RPMI8226 (cell line): ENCODE results near the gene PIPOX.

Experiments used
- DNase-seq: peaks from one replicate; pipeline ENCODE4 v3.0.0-alpha.2; 2015

The PIPOX gene, protein sequence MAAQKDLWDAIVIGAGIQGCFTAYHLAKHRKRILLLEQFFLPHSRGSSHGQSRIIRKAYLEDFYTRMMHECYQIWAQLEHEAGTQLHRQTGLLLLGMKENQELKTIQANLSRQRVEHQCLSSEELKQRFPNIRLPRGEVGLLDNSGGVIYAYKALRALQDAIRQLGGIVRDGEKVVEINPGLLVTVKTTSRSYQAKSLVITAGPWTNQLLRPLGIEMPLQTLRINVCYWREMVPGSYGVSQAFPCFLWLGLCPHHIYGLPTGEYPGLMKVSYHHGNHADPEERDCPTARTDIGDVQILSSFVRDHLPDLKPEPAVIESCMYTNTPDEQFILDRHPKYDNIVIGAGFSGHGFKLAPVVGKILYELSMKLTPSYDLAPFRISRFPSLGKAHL

DNA sequence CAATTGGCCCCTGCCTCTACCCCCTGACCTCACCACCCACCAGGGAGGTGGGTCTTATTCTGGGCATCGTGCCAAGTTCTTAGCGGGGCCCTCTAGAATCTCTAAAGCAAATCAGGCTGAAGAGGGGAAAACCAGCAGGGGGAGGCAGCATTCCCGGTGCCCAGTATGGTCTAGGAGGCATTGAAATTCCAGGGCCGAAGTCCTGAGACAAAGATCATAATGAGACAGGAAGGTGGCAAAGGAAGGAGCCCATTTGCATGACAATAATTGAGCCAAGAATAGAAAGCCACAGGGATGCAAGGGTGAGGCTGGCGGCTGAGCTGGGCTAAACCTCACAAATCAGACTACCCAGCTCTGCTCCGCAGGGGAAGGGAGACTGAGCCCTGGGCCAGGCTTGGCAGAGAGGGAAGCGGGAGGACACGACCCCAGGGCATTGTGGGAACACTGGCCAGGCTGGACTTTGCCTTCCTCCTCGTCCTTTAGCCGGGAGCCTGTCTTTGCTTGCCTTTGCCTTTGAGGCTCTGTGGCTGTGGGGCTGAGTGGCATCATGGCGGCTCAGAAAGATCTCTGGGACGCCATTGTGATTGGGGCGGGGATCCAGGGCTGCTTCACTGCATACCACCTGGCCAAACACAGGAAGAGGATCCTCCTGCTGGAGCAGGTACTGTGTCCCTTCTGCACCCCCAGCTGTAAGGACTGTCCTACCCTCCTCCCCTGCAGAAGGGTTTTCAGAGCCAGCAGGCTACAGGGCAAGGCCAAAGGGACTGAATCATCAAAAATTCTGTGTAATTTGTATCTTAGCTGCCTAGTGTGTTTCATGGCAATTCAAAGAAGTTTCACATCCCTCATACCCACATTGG is at the start of gene PIPOX:
TSS of gene PIPOX (plus strand) at position 463 of the 860 bp plus-strand sequence. CDS start at position 548, 85 bp downstream.
- peak; percentile 88 for DNase-seq

DNA sequence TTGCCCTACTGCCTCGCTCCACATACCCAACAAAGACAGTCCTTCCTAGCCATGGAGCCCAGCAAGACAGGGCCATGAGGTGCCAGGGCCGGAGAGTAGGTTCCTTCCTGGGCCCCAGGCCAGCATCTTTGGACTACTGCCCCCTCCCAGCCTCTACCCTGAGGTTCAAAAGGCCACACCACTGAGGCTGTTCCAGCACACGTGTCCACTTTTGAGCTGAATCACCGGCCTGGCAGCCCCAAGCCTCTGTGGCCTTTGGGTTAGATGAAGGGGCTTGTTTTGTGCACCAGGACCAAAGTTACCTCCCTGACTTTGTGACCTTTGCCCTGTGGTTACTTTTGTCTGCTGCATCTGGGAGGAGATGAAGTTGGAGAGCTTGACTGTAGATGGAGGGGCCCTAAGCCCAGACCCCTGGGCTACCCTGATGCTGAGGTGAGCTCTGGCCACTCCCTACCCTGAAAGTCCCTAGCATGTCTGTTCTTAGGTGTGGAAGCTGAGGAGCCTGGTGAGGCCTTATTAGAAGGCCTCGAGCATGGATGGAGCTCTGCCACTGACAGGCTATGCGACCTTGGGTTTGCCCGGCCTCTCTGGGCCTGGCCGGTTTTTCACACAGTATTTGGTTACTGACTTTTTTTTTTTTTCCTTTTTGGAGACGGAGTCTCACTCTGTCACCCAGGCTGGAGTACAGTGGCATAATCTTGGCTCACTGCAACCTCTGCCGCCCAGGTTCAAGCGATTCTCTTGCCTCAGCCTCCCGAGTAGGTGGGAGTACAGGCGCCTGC is 49.1 kb upstream of the PIPOX start:
- DNase-seq, result no peak

DNA sequence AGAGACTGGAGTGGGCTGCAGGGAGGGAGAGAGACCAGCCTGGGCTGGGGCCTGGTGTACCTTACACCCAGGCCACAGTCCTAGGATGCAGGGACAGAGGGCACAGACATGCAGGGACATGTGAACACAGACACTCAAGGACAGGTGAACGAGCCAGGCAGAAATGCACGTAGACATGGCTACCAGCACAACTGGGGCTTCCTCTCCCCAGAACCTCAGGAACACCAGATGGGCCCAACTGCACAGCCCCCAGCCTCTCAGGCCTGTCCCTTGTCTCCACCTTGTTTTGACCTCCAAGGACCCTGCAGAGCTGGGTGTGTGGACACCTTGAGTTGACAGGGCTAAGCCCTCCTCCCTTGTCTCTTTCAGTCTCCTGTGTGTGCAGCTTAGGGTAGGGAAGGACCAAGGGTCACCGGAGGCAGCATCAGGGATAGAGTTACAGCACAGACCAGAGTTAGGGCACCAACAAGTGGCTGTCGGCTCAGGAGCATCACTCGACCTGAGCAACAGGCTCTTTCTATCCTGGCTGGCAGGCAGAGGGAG is 46.3 kb upstream of the PIPOX start:
- DNase-seq, result no peak

DNA sequence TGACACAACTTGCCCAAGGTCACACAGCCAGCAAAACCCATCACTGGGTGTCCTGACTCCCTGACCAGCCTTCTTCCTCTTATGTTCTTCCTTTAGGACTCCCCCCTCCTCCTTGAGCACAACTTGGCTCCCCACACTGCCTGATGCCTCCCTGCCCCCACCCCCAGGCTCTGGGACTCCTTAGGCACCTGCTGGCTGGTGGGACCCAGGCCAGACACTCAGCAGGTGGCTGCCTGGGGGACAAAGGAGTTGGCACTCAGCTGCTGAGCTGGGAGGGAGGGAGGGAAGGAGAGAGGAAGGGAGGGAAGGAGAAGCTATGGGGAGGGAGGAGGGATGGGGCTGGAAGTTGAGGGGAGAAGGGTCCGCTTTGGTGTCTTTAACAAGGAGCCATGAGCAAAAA is 45.1 kb upstream of the PIPOX start:
- DNase-seq, result no peak

DNA sequence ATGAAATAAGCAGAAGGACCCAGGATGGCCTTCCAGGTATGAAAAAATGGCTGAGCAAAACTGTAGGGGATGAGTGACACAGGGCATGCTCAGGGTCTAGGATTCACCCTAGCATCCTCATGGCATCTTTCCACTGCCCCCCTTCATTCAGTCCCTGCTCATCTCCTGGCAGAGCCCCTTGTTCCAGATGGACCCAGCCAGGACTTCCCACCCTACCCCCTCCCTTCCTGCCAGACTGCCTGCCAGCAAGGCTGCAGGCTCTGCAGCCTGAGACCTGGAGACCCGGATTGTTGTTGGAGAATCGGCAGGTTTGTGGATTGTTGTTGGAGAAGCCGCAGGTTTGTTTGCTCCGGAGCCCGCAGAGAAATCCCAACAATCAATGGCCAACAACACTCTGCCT is 43.7 kb upstream of the PIPOX start:
- DNase-seq, result no peak

DNA sequence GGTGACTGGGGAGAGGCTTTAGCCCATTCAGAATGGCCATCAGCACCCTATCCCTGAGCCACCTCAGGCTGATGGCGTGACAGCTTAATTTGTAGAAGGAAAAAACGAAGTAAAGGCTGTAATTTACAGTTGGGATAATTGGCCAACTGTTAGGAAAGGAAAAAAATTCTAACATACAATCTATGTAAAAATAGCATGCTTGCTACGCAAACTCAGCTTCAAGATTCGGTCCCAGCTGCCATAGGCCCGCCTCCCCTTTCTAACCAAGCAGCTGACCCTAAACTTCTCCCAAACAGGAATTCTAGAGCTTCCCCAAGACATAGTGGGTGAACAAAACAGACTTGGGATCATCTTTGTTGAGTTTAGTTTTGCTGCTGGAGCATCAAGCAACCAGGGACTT is 42.0 kb upstream of the PIPOX start:
- DNase-seq, result no peak

DNA sequence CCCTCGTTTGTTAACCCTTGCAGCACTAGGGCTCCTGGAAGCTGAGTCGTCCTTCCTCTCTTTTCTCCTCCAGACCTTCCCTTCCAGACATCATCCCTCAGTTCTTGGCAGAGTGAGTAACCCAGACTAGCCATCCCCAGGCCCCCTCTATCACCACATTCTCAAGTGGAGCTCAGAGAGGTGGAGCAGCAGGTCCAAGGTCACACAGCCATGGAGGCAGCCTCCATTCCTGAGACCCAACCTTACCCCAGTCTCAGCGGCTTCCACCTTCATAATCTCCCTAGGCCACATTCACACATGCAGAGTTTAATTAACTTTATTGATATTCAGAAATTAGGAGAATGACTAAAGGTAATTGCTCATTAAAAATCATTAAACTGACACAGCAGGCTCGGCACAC is 40.1 kb upstream of the PIPOX start:
- no peak for DNase-seq

DNA sequence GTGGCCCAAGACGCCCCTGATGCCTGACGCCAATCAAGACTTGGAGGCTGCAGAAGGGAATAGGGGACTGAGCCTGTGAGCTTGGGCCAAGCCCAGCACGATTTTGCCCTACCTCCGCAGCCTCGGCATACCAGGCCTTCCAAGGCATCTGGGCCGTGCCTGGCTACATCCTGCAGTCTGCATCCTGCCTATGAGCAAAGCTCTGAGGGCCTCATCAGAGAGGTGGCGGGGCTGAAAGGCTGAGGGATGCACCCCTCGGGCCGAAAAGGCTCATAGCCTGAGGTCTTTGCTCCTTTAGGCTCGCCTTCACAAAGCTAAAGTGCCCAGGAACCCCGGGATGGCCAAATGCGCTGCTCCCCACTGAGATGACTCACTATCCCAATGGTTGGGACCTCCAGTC is 39.7 kb upstream of the PIPOX start:
- DNase-seq, result no peak

DNA sequence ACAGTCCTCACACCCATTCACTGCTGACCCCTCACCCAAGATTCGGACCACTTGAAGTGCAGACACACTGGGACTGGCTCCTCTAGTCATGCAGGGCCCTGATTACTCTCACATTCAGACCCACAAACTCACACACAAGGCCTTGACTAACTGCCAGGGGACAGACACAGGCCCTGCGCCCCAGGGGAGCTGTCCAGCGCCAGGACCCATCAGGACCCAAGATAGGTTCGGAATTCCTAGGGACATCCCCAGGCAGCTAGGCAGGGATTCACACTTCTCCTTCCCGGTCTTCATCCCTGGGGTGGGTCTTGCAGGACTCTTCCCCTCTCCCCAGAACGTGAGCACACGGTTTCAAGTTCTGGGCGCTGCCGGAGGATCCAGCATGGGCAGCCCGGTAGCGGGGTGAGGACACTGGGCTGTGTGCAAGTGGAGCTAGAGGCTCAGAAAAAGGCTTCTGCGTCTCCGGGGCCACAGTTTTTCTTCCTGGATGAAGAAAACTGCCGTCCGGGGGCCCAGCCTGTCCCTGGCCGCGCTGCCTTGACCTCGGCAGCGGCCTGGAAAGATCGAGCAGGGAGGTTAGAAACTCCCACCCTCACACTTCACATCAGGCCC is 38.8 kb upstream of the PIPOX start:
- DNase-seq, result no peak

DNA sequence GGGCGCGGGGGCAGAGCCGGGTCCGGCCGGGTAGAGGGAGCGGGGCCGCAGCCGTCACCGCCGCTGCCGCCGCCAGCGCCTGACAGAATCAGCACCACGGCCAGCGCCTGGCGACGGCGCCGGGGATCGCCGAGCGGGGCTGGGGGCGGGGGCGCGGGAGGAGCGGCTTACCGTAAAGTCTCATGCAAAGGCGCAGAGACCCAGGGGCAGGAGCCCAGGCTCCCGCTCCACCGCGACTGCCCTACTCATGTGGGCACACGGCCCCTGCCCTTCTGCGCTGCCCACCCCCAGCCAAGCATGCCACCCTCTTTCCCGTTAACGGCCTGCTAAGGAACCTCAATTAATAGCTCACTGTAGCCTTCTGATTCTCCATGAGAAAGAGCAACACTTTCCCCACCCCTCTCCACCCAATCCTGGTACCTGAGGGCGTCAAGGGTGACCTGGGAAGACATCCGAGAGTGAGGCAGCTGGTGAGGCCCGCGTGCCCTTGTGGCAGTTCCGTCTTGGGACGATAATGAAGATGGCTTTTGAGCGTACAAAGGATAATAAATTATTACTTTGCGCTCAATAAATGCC is 36.9 kb upstream of the PIPOX start, which contains the start of gene SEZ6:
TSS of gene SEZ6 (minus strand) at position 98 of the 576 bp plus-strand sequence. CDS start 164 bp downstream, outside the sequence.
- peak; percentile 83 for DNase-seq

DNA sequence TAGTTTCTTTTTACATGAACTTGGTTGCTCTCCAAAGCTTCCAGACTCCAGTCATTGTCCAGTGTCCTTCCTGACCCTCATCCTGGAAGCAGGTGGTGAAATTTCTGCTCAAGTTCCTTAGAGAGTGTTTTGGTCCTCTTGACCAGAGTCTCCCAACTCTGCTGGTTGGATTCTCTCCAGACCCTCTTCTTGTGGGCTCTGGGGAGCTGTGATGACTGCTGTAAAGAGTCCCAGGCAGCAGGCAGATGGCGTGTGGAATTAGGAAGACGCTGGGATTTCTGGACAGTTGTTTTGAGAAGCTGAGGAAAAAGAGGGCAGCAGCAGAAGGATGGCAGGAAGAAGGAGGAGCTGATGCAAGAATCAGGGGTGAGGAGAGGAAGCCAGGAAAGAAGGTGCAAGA is 35.5 kb upstream of the PIPOX start:
- no peak for DNase-seq

DNA sequence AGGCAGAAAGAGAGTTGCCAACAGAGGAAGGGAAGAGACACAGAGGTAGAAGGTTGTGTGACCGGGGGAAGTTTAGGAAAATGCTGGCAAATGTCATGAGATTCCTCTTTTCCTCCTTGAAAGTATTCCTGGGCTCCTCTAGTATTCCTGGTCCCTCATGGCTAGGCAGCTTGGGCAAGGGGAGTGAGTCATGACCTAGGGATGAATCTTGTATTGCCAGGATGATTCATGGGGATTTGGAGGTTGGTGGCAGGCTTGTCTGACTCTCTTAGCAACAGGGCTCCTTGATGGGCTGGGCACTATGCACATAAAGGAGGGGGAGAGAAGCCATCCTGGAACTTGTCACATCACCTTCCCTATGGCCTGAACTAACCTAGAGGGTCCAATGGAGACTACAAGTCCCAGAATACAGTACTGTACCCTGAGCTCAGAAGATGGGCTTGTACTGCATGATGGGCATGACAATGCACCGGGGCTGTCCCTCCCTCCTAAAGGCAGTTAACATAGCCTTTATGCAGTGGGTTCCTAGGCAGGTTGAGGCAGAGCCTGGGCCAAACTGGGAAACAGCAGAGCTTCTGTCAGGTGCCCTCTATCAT is 35.0 kb upstream of the PIPOX start:
- DNase-seq, result no peak

DNA sequence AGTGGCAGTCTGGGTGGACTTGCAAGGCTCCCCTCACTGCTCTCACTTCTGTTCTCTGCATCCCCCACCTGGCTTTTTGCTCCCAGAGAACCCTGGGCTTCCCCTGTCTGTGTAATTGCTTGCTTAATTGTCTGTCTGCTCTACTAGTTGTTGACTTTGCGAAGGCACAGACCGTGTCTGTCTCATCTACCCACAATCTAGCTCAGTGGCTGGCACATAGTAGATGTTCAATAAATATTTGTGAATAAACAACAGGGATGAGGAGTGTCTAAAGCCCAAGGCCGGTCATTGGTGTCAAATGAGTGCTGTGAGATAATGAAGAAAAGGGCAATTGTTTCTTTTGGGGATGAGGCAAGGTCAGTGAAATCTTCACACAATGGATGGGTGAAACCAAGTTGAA is 34.4 kb upstream of the PIPOX start:
- no peak for DNase-seq

DNA sequence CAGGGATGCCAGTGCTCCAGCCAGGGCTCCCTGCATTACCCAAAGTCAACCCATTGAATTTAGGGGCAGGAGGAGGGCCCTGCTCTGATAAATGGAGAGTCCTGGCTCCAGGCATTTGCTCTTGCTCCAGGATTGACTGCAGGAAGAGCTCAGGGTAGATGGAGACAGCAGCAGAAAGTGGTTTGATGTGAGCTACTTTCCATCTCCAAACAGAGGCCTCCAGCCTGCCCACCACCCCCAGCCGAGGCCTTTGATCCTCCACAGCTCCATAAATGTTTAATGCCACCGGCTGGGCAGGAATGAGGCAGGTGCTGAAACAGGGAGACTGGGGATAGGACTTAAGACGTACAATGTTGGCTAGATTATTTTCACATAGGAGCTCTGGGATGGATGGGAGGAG is 32.8 kb upstream of the PIPOX start:
- DNase-seq, result no peak

DNA sequence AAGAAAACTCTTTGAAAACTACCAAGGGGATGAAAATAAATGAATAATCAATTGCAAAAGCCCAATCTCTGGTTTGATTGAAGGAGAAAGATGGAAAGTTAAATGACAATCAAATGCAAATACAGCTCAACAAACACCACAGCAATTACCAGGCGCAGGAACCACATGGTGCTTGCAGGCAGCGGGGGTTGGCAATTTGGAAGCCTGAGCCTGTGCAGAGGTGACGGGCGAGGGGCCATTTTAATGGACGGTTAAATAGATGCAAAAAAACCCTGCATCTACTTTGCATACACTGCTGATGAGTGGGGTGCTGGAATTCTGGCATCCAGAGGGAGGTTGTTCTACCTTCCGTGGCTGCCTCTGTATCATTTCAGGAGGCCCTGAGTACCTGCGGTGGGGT is 32.4 kb upstream of the PIPOX start:
- no peak for DNase-seq

DNA sequence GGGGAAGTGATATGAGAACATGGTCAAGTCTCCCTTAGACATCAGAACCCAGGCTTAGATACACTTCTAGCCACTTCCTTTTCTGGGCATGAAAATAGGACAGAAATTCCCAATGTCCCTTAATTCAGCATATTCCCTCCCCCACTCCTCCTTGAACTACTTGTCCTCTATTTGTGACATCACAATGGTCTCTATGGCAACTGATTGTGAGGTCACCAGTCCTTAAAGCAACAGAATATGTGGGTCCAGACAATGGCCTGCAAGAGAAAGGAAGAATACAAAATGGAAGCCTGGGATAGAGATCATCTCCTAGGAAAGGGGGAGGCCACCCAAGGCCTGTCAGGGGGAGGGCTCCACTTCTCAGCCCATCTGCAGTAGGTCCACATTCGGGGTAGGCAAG is 30.4 kb upstream of the PIPOX start:
- DNase-seq, result no peak

DNA sequence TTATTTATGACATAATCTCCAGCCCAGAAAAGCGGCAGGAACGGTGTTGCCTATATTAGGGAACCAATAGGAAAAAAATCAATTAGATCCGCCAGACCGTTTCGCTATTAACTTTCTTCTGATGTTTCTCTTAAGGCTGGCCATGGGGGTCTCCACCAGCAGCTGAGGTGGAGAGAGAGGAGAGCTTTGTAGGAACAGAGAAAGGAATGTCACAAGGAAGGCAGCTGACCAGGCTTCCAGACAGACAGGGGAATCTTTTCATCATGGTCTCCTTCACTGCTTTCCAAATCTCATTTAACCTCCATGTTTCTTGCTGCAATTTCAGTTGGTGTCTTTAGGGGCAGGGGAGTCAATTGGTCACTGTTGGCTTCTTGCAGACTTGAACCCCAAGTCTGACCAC is 28.2 kb upstream of the PIPOX start:
- DNase-seq, result no peak

DNA sequence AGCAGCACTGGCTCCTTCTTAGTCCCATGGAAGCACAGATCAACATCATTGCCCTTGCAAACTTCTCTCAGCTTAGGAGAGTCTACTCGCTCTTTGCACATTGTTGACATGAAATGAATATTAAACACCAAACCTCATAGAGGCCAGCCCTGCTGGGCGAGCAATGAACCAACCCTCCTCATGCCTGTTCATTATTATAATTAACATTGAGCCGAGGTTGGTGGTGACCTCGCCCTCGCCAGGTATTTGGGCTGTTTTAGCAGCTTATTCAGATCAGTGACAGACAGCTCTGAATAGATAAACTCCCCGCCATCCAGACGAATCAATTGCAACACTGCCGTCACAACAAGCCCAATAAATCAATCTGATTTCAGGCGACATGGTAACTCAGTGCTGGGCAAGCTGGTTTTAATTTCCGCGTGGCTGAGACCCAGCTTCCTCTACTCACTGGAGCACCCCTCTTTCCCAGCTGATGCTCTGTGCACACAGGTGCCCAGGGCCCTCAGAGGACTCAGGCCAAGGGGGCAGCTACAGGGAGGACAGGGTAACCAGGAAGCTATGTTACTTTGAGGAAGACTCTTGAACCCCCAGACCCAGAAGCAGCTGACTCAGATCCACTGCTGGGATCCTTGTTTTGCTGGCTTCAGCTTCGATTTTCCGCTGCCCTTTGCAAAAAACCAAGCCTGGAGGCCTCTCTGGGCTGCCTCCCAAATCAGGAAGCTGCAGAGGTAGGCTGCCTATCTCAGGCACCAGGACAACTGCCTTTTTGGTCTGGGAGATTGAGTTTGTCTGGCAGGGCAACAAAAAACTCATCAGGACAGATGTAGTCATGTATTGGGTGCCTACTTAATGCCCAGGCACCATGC is 26.4 kb upstream of the PIPOX start:
- DNase-seq, result no peak

DNA sequence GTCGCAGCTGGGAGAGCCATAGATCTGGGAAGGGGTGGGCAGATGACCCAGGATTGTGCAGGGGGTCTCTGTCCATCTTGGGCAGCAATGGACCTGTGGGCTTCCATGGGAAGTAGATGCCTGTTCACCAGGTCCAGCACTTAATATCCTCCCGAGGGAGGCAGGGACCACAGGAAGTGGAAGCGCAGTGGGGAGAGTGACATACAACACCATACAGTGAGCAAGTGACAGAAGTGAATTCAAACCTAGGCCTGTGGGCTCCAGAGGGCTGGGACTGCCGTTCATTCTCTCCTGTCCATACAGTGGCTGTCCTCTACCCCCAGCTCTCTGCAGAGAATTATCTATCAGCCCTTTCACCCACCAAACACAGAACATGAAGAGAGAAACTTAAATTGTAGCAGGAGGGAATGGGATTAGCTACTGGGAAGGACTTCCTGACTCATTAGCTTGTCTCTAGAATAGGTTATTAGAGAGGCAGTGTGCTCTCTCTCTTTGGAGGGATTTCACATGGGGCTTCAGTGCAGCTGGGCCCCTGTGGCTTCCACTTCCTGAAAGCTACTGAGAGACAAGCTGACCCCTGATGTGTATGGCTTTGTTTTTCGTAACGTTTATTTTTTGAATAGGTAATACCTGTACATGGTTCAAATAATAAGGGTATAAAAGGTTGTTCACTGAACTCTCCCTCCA is 24.0 kb upstream of the PIPOX start:
- DNase-seq, result no peak
